GM12878 (cell line): Measurements from ENCODE around the gene BBC3. TPM values are rescaled to one million over a fixed set of nuclear protein-coding genes. Genes with fewer than 3 reads are reported as not detected.

Experiments
- ATAC-seq: fragments of 200-7000 bp; cut with Tn5 transposase; 3 replicates; pipeline ENCODE4 v1.9.1; 2020; ENCODE audit warnings: mild to moderate bottlenecking, moderate library complexity
- BruUV-seq: library from RNA; stranded (reverse); fragments of 400-500 nt; replicated peaks from 2 replicates; lab custom pipeline; 2021; lab: Mats Ljungman, UMichigan
- CTCF ChIA-PET: fragments of 300-600 bp; sonication (Branson Sonifier 250); formaldehyde crosslinking; extraction: SDS; loops from one replicate; lab custom pipeline; 2021; ENCODE audit warnings: inconsistent platforms; lab: Yijun Ruan, JAX
- POLR2A ChIA-PET: fragments of 350-600 bp; formaldehyde crosslinking; extraction: SDS; loops from one replicate; lab custom pipeline; 2021; ENCODE audit warnings: inconsistent platforms; lab: Charles Lee
- RAD21 ChIA-PET: fragments of 300-600 bp; sonication (Branson Sonifier 250); formaldehyde crosslinking; loops from one replicate; lab custom pipeline; 2023; ENCODE audit warnings: antibody characterized with exemption; ENCODE audit not compliant: unreplicated experiment; lab: Charles Lee
- SMC1A ChIA-PET: fragments of 300-600 bp; sonication (Branson Sonifier 250); formaldehyde crosslinking; loops from one replicate; lab custom pipeline; 2023; ENCODE audit not compliant: unreplicated experiment, uncharacterized antibody; lab: Charles Lee
- DNase-seq: peaks from one replicate; pipeline ENCODE4 v3.0.0-alpha.2; 2011; ENCODE audit warnings: low read depth, low spot score
- FAIRE-seq: peaks from 3 replicates; lab custom pipeline; 2011; peaks lifted over from hg19 to GRCh38; lab: Jason Lieb, UNC
- H2AFZ ChIP-seq: 2 replicates; pipeline ENCODE4 v1.6.0; 2011; ENCODE audit warnings: low read depth, low read length, control low read depth; ENCODE audit not compliant: control insufficient read depth
- H3K27ac ChIP-seq: 2 replicates; pipeline ENCODE4 v1.5.1; 2011; ENCODE audit warnings: control low read depth; ENCODE audit not compliant: control insufficient read depth, insufficient read depth
- H3K27me3 ChIP-seq, 2 experiments: replicated peaks in 1 of 2; 2 replicates each; pipeline versions ENCODE4 v1.6.0 to v1.6.1; 2011; ENCODE audit warnings: low read length in 1 of 2; ENCODE audit not compliant: control insufficient read depth in 2 of 2, insufficient read depth in 2 of 2
- H3K36me3 ChIP-seq, 2 experiments: 2 replicates each; pipeline ENCODE4 v1.5.1; 2011; ENCODE audit warnings: low read length in 1 of 2; ENCODE audit not compliant: control insufficient read depth in 2 of 2, insufficient read depth in 2 of 2
- H3K4me1 ChIP-seq: 2 replicates; pipeline ENCODE4 v1.6.1; 2011; ENCODE audit warnings: mild to moderate bottlenecking, low read length, moderate library complexity, mixed read lengths; ENCODE audit not compliant: control insufficient read depth, insufficient read depth
- H3K4me2 ChIP-seq: 2 replicates; pipeline ENCODE4 v1.6.0; 2011; ENCODE audit warnings: control low read depth; ENCODE audit not compliant: control insufficient read depth, insufficient read depth
- H3K4me3 ChIP-seq: fragments of 200-600 bp; sonication (generic); 2 replicates; pipeline ENCODE4 v1.5.1; 2016
- H3K79me2 ChIP-seq: 2 replicates; pipeline ENCODE4 v1.6.0; 2011; ENCODE audit warnings: low read length; ENCODE audit not compliant: control insufficient read depth, insufficient read depth
- H3K9ac ChIP-seq: 2 replicates; pipeline ENCODE4 v1.8.0; 2011; ENCODE audit warnings: low read length, control low read depth, mixed read lengths; ENCODE audit not compliant: control insufficient read depth, insufficient read depth
- H3K9me3 ChIP-seq: replicated peaks from 3 replicates; pipeline ENCODE4 v1.5.1; 2011; ENCODE audit warnings: mild to moderate bottlenecking, low read length; ENCODE audit not compliant: control insufficient read depth, insufficient read depth
- H4K20me1 ChIP-seq: 2 replicates; pipeline ENCODE4 v1.6.0; 2011; ENCODE audit not compliant: control insufficient read depth, insufficient read depth
- ATF3 ChIP-seq: IDR thresholded peaks from 2 replicates; pipeline ENCODE4 v1.6.1; 2011; ENCODE audit warnings: low read depth, mild to moderate bottlenecking, low read length, moderate library complexity, borderline replicate concordance; ENCODE audit errors: extremely low read depth
- E2F4 ChIP-seq: IDR thresholded peaks from 2 replicates; pipeline ENCODE4 v1.6.1; 2012; ENCODE audit warnings: low read depth, low read length, improper control_type of control experiment
- MTA2 ChIP-seq: fragments of 450-650 bp; IDR thresholded peaks from 2 replicates; pipeline ENCODE4 v1.6.1; 2016; ENCODE audit warnings: low read depth, mild to moderate bottlenecking, moderate library complexity
- NR2C1 ChIP-seq: fragments of 450-650 bp; IDR thresholded peaks from 2 replicates; pipeline ENCODE4 v1.6.1; 2017; ENCODE audit warnings: antibody characterized with exemption, mild to moderate bottlenecking, moderate library complexity
- PRDM15 ChIP-seq: fragments of 450-650 bp; formaldehyde crosslinking; IDR thresholded peaks from 2 replicates; pipeline ENCODE4 v1.4.0; 2020; ENCODE audit warnings: mild to moderate bottlenecking, moderate library complexity
- RAD51 ChIP-seq: fragments of 450-650 bp; IDR thresholded peaks from 2 replicates; pipeline ENCODE4 v1.6.1; 2016; ENCODE audit warnings: moderate library complexity, mild to moderate bottlenecking, inconsistent platforms
- RCOR1 ChIP-seq: conservative IDR thresholded peaks from 2 replicates; pipeline ENCODE4 v1.6.1; 2012; ENCODE audit warnings: low read depth, low read length, improper control_type of control experiment
- SIX5 ChIP-seq: IDR thresholded peaks from 2 replicates; pipeline ENCODE4 v1.6.1; 2011; ENCODE audit warnings: mild to moderate bottlenecking, low read depth, low read length, moderate library complexity; ENCODE audit not compliant: severe bottlenecking
- ZNF24 ChIP-seq: fragments of 450-650 bp; IDR thresholded peaks from 2 replicates; pipeline ENCODE4 v1.6.1; 2017; ENCODE audit warnings: antibody characterized with exemption, mild to moderate bottlenecking
- WGBS: methylation state at CpG from one replicate; pipeline ENCODE4 v1.1.6; 2016; ENCODE audit warnings: low lambda C conversion rate; ENCODE audit not compliant: insufficient replicate concordance, insufficient coverage; ENCODE audit errors: missing lambda C conversion rate; 5-methylcytosine and 5-hydroxymethylcytosine counted together
- in situ Hi-C: fragments of 300-500 bp; cut with MboI; formaldehyde crosslinking; loops from 9 replicates; pipeline ENCODE4 v1.14.3; 2018; ENCODE audit warnings: mixed read lengths
- intact Hi-C: fragments of 100-400 bp; cut with micrococcal nuclease; formaldehyde crosslinking; loops from one replicate; pipeline ENCODE4 v1.14.2; 2022; ENCODE audit not compliant: unreplicated experiment
- polyA plus RNA-seq, 11 experiments: library from polyadenylated mRNA; depleted of rRNA in 4 of 11; unstranded in 6 of 11; stranded (reverse) in 5 of 11; fragments of >200 nt; fragmentation: Nextera tagmentation in 4 of 11; fragmentation: Illumina TruSeq in 1 of 11; extraction: Ambion mirVana in 4 of 11; extraction: Trizol in 1 of 11; gene quantifications; 1 replicate in 1 of 11; 2 replicates in 10 of 11; pipeline versions ENCODE4 v1.2.1 to v1.2.3, GENCODE V29; 2011 to 2016; ENCODE audit warnings: inconsistent platforms in 2 of 11, missing spikeins in 2 of 11, low read depth in 1 of 11
- total RNA-seq, 4 experiments: library from RNA; depleted of rRNA in 3 of 4; stranded (reverse); fragments of >200 nt in 3 of 4; fragmentation: Illumina TruSeq in 1 of 4; extraction: Trizol in 1 of 4; gene quantifications; 2 replicates each; pipeline versions ENCODE4 v1.2.1 to v1.2.3, GENCODE V29; 2013 to 2021
- TF ChIP-seq, protein P1 (sequence below): IDR thresholded peaks from 2 replicates; pipeline ENCODE4 v1.6.1; 2012; ENCODE audit warnings: mild to moderate bottlenecking, low read depth, low read length
- TF ChIP-seq, protein P2 (sequence below): fragments of 450-650 bp; IDR thresholded peaks from 2 replicates; pipeline ENCODE4 v1.6.1; 2014; ENCODE audit warnings: mild to moderate bottlenecking

BBC3 gene
- total and polyA plus RNA-seq, 10 of the 15 experiments (the other 5 are each of a cell fraction or from before 2014, with no cell fraction given): 0.10 to 17.9 (median 7.5) TPM

GRCh38 chr19:47188507-47189033 is 42.4 kb downstream of the BBC3 start (continued):
- TF ChIP-seq PRDM15: no peak

- FAIRE-seq (no peak), DNase-seq (no peak), ATAC-seq (no peak)
- whole genome bisulfite sequencing: 64% methylated on average over 6 of the region's 6 CpGs
- ChIA-PET RAD21 (interaction anchor here (1.0 to 2.9 kb wide), 6 partner anchors 30 to 152 kb away, joined by 4 to 23 read pairs (median 9); partner anchors contain the start of genes CCDC9 and INAFM1), CTCF (interaction anchor here (1.9 to 4.4 kb wide), 8 partner anchors 9 to 60 kb away, joined by 7 to 28 read pairs (median 17); partner anchors contain the start of gene SAE1), SMC1A (interaction anchor here (0.9 to 3.7 kb wide), 8 partner anchors 9 to 69 kb away, joined by 3 to 24 read pairs (median 6); partner anchors contain the start of gene CCDC9), POLR2A (interaction anchor here (0.6 to 2.4 kb wide), 2 partner anchors 23 to 41 kb away, joined by 4 to 7 read pairs; no protein-coding TSS in a partner anchor)
- peaks cover 19% of the 10 kb centered on the region for H3K4me1 ChIP-seq
- no peak overlapping the region for H2AFZ ChIP-seq
- in situ Hi-C loops (no loop called here), intact Hi-C loops (loop anchor here (5.0 kb wide), 1 partner anchor 35 kb away; no protein-coding TSS in a partner anchor)
- H3K36me3 ChIP-seq: peaks cover 10 to 19% of the 10 kb centered on the region in 2 experiments
- H3K9me3 ChIP-seq: no peaks in the 10 kb centered on the region
- no peak overlapping the region for H3K27ac ChIP-seq
- no peaks in the 10 kb centered on the region for H4K20me1 ChIP-seq
- BruUV-seq: no TSS peak
- no peaks in the 10 kb centered on the region for H3K27me3 ChIP-seq
- no peak overlapping the region for H3K4me3 ChIP-seq
- no peak overlapping the region for H3K9ac ChIP-seq
- no peaks in the 10 kb centered on the region; the same call in none of the 2 replicates for H3K79me2 ChIP-seq
- H3K4me2 ChIP-seq: no peak overlapping the region
- no peak for TF ChIP-seq ATF3
- TF ChIP-seq, protein P1, sequence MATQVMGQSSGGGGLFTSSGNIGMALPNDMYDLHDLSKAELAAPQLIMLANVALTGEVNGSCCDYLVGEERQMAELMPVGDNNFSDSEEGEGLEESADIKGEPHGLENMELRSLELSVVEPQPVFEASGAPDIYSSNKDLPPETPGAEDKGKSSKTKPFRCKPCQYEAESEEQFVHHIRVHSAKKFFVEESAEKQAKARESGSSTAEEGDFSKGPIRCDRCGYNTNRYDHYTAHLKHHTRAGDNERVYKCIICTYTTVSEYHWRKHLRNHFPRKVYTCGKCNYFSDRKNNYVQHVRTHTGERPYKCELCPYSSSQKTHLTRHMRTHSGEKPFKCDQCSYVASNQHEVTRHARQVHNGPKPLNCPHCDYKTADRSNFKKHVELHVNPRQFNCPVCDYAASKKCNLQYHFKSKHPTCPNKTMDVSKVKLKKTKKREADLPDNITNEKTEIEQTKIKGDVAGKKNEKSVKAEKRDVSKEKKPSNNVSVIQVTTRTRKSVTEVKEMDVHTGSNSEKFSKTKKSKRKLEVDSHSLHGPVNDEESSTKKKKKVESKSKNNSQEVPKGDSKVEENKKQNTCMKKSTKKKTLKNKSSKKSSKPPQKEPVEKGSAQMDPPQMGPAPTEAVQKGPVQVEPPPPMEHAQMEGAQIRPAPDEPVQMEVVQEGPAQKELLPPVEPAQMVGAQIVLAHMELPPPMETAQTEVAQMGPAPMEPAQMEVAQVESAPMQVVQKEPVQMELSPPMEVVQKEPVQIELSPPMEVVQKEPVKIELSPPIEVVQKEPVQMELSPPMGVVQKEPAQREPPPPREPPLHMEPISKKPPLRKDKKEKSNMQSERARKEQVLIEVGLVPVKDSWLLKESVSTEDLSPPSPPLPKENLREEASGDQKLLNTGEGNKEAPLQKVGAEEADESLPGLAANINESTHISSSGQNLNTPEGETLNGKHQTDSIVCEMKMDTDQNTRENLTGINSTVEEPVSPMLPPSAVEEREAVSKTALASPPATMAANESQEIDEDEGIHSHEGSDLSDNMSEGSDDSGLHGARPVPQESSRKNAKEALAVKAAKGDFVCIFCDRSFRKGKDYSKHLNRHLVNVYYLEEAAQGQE: no peak
- TF ChIP-seq, protein P2, sequence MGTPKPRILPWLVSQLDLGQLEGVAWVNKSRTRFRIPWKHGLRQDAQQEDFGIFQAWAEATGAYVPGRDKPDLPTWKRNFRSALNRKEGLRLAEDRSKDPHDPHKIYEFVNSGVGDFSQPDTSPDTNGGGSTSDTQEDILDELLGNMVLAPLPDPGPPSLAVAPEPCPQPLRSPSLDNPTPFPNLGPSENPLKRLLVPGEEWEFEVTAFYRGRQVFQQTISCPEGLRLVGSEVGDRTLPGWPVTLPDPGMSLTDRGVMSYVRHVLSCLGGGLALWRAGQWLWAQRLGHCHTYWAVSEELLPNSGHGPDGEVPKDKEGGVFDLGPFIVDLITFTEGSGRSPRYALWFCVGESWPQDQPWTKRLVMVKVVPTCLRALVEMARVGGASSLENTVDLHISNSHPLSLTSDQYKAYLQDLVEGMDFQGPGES: no peak
- no peak for TF ChIP-seq RAD51
- TF ChIP-seq MTA2: no peak
- no peak for TF ChIP-seq E2F4
- TF ChIP-seq ZNF24: no peak
- no peak for TF ChIP-seq NR2C1
- no peak for TF ChIP-seq SIX5
- TF ChIP-seq RCOR1: no peak
These were observed 43.2 kb downstream of the BBC3 start for GRCh38 chr19:47187797-47188196.
